ENCODE data around the gene PPP1R3D. TPM values are rescaled to one million over a fixed set of nuclear protein-coding genes. Genes with fewer than 3 reads are reported as not detected.
A peak's percentile ranks its signal among the peaks of the same experiment; 100 is the strongest.

The PPP1R3D gene
- total RNA-seq, 1 donor from 2014 or later = 13.7 TPM

DNA sequence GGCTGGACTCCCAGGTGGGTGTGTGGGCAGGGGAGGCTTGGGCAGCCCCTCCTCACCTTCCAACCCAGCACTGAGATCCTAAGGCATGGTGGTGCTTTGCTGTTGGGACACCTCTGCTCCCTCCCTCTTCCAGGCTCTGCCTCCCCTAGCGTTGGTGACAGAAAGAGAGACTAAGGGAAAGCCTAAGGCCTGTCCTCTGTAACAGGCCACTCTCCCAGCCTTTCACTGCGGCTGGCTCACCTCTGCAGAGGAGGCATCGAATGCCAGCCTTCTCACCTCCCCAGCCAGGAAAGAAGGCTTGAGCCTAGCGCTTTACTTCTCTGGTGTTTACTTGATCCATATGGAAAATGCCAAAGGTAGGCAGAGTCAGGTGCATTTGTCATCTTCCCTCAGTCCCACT lies 14.6 kb upstream of the PPP1R3D start:
- no peak for DNase-seq
- no peak for ATAC-seq
- intact Hi-C loops (cut with micrococcal nuclease) = no loop called here

DNA sequence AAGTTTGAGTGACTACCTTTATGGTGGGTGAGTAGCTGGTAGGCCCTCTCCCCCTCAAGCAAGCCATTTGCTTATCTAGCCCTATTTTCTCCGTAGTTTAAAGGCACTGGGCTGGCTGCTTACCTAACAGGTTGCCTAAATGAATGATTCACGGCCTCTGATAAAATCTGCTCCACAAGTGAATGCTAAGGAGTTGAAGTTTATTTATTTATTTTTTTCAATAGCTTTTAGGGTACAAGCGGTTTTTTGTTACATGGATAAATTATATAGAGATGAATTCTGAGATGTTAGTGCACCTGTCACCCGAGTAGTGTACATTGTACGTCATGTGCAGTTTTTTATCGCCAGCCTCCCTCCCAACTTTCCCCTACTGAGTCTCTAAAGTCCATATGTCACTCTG lies 9.8 kb upstream of the PPP1R3D start:
- ATAC-seq = no peak
- intact Hi-C loops (cut with micrococcal nuclease) = no loop called here

DNA sequence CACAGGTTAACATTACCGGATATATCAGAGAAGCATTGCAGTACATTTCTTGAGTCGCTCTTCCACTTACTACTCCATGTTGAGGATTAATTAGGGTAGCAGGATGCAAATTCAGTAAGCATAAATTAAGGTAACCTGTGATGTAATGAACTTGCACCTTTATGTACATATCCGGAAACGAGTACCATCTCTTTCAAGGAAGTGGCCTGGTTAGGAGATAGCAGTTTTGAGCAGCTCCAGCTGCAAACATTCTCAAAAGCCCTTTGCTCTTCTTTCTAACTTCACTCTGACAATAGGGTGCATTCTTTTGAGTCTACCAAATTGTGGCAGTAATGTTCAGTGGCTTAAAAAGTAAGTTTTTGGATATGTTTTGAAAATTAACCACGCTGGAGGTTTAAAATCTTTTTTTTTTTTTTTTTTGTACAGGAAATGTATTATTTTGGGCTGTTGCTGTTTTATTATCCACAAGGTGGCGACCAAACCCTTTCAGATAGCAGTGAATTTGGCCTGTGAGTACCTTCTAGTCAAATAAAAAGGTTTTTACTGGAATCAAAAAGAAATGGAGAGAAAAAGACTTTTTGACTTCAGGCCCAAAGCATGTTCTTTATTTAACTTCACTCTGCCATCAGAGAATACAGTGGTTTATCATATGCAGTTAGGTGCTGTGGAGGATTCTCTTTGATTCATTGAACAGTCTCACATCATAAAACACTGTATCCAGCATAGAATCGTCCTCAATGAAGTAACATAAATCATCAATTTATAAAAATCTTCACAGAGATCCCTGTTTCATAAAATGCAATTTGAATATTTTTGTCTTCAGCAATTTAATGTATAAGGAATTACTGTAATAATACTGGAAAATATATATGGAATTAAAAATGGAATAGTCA lies 9.0 kb upstream of the PPP1R3D start:
- DNase-seq (no peak), ATAC-seq (peak; percentile 40)
- intact Hi-C loops (cut with micrococcal nuclease) = no loop called here

More for the DNA sequence above, 9.8 kb upstream of the PPP1R3D start:
- DNase-seq = no peak

DNA sequence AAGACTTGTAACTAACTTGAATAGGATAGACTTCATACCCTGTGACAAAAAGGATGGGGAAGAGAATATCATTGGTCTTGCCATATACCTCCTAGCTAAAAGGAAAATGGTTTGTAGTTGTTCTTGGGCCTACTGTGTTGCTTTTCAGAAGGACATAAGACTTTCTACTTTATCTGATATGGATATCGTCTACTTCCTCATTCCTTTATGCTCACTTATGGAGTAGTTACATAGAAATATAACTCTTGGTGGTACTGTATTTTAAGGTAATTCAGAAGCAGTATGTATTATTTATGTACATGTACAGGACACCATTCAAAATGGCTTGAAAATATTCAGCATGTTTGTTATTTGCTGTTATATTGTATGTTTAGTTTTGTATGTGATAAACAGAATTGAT lies 8.1 kb upstream of the PPP1R3D start:
- ATAC-seq = no peak
- no peak for DNase-seq
- intact Hi-C loops (cut with micrococcal nuclease) = no loop called here

- DNase-seq (no peak), ATAC-seq (no peak)
- intact Hi-C loops (cut with micrococcal nuclease) = no loop called here
Measured at GRCh38 chr20:59947376-59947775, 7.3 kb upstream of the PPP1R3D start.

GRCh38 chr20:59945731-59946130 lies 5.6 kb upstream of the PPP1R3D start:
- DNase-seq (no peak), ATAC-seq (no peak)
- intact Hi-C loops (cut with micrococcal nuclease) = no loop called here

DNA sequence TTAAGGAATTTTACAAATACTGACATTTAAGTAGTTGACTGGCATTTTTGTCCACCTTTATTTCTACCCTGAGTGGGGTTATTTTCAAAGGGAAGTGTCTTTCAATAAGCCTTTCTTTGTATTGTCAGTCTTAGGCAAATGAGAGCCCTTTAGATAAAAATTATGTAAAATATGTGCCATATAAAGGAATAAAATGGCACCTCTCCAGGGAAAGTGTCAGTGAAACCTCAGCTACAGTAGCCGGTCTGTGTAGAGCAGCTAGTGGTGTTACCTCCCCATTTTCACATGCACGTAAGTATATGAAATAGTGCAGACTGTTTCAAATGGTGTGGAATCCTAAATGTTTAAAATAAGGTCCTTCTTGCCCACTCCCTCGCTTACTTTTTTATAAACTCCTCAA lies 5.1 kb upstream of the PPP1R3D start:
- intact Hi-C loops (cut with micrococcal nuclease) = no loop called here
- DNase-seq = no peak
- no peak for ATAC-seq

- DNase-seq = no peak
- no peak for ATAC-seq
- intact Hi-C loops (cut with micrococcal nuclease) = no loop called here
Measured at GRCh38 chr20:59944726-59945125, 4.6 kb upstream of the PPP1R3D start.

DNA sequence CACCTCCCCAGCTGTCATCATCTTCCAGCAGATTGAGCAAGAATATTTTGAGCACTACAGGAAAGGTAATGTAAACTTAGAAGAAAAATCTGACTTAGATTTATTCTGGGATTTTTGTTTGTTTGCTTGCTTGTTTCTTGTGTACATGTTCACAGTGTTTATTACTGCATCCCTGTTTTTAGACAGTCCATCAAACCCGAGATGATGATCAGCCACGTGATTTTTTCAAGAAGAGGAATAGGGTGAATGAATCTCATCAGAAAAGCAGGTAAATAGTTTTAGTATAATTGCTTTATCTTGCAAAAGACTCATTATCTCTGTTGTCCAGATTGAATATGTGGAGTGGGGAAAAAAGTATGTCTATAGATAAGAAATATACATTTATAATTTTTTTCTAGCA lies 2.1 kb upstream of the PPP1R3D start:
- intact Hi-C loops (cut with micrococcal nuclease) = no loop called here
- ATAC-seq (no peak), DNase-seq (no peak)

- intact Hi-C loops (cut with micrococcal nuclease) = no loop called here
- ATAC-seq (no peak), DNase-seq (no peak)
Measured at GRCh38 chr20:59940956-59941294, 820 bp upstream of the PPP1R3D start.

DNA sequence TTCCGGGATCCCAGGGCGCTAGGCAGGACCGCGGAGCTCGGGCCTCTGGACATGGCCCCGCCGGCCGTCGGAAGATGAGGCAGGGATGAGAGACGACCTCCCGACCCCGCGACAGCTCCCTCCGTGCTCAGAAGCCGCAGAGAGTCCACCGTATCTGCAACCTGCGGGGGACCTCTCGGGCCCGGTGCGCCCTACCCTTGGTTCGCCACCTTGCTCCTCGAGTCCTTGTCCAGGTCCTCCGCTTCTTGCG lies 301 bp downstream of the PPP1R3D start:
- intact Hi-C loops (cut with micrococcal nuclease) = no loop called here
- DNase-seq = peak; percentile 69
- ATAC-seq = peak; percentile 5

- no peak for DNase-seq
- intact Hi-C loops (cut with micrococcal nuclease) = no loop called here
- peak; percentile 12 for ATAC-seq
Measured at GRCh38 chr20:59939052-59939878, 840 bp downstream of the PPP1R3D start.

DNA sequence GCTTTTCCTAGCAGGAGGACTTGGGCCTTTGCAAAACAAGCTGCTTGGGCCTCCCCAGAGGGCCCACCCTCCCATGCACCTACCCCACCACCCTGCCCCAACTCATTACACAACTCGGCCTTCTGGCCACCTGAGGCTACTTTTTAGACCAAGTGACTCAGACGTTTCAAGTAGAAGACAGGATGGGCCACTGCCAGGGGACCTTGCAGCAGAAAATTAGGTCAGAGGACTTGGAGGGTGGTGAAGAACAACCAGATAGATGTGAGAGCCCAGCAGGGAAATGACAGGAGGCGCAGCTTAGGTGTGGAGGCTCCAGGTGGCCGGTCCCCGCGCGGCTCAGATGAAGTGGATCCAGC lies 1.4 kb downstream of the PPP1R3D start:
- ATAC-seq (peak; percentile 0), DNase-seq (peak; percentile 48)
- intact Hi-C loops (cut with micrococcal nuclease) = no loop called here

DNA sequence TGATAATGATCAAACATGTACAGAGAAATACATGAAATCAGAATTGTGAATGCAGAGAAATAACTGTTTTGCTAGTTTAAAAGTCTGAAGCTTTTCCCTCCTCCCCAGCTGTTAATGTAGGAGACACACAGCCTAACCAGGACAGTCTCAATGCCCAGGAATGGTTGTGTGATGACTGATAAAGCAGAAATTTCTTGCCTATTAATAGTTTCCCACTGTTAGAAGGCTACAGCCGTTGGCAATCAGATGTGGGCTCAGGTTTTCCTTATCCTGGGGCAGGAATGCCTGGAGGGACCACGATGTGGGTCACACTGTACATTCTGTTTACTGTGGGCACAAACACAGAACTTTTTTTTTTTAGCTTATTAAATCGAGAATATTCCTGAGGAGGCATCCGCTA lies 1.9 kb downstream of the PPP1R3D start:
- peak; percentile 7 for ATAC-seq
- intact Hi-C loops (cut with micrococcal nuclease) = no loop called here

DNA sequence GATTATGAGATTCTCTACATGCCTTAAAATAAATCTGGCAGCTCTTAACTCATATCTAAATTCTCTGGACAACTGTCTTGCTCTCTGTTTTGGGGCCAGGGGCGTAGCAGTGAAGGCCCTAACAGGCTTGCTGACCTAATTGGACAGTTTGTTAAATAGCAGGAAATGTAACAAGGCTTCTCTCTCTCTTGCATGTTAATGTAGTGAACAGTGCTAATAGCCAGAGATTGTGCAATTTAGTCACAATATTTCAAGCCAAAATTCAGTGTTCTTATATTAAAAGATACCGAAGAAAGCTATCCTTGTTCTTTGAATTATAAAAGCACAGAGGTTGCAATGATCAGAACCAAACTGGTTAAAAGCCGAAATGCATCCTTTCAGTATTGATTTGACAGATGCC lies 3.0 kb downstream of the PPP1R3D start:
- ATAC-seq (no peak), DNase-seq (no peak)
- intact Hi-C loops (cut with micrococcal nuclease) = no loop called here

More for the DNA sequence above, 1.9 kb downstream of the PPP1R3D start:
- no peak for DNase-seq

GRCh38 chr20:59936409-59936808 lies 3.7 kb downstream of the PPP1R3D start:
- ATAC-seq (no peak), DNase-seq (no peak)
- intact Hi-C loops (cut with micrococcal nuclease) = no loop called here

DNA sequence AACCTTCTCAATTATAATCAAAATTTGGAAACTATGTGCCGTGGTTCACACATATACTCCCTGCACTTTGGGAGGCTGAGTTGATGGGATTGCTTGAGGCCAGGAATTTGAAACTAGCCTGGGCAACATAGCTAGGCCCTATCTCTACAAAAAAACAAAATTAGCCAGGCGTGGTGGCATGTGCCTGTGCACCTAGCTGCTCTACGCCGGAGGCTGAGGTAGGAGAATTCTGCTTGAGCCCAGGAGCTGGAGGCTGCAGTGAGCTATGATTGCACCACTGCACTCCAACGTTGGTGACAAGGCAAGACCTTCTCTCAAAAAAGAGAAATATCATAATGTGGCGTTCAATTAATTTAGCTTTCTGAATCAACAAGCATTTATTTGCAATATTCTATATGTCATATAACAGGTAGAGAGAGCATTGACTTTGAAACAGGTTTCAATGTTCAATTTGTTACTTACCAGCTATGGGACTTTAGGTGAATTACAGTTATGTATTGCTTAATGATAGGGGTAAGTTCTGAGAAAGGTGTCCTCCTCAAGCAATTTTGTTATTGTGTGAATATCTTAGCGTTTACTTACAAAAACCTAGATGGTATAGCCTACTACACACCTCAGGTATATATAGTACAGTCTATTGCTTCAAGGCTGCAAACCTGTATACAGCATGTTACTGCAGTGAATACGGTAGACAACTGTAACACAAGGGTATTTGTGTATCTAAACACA lies 4.5 kb downstream of the PPP1R3D start:
- DNase-seq = no peak
- ATAC-seq = no peak
- intact Hi-C loops (cut with micrococcal nuclease) = no loop called here

DNA sequence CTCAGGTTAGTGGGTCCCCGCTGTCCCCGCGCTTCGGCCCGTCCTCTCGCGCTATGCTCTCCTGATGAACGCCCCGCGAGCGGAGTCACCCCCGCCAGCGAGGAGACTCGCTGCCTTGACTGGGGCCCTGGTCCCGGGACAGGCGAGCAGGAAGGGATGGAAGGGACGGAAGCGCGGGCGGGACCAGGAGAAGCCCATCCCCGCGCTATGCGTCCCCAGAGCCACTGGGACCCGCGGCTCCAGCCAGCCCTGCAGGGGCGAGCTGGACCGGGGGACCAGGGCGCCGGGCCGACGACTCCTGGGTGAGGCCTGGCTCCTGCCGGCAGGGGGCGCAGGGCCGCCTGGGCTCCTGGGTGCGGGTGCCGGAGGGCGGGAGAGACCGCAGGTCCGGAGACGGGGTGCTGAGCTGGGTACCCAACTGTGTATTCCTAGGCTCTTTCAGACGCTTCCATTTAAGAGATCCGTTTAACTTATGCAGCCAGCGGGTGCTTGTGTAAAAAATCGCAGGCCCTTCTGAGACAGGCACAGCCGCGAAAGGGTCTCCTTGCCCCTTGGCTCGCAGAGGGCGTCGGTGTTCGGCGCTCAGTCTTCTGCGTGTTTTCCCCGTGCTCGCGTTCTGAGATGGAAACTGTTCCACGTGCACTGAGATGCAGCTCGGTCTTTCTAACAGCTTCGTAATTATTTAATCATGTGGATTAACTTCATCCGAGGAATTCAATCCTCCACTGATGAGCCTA lies 6.1 kb downstream of the PPP1R3D start:
- ATAC-seq (peak; percentile 90), DNase-seq (peak; percentile 92)
- intact Hi-C loops (cut with micrococcal nuclease) = no loop called here

DNA sequence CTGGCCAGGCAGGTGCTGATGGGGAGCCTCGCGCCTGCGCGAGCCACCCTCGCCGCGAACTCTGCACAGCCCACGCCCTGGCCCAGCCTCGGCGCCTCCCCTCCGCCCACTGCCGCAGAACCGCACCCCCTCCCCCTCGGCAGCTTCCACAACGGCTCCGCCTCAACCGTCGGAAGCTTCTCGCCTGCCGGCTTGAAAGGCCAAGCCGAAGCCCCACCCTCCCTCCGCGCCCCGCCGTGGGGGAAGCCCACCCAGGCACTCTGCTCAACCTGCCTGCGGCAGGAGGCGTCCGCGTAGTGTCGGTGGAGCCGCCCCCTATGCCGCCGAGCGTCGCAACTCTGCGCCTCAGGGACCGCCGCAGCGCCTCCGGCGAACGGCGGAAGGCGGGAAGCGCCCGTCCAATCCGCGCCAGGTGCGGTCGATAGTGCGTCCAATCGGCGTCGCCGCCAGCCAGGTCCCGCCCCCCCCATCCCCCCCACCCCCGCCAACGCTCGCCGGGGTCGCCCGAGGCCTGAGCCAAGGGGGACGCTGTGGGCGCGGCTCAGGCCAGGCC lies 6.7 kb downstream of the PPP1R3D start, which contains the start of gene SYCP2:
TSS of gene SYCP2 (minus strand) at position 342 of the 553 bp plus-strand sequence. CDS start 11,224 bp downstream, outside the sequence.
- DNase-seq (peak; percentile 82), ATAC-seq (peak; percentile 80)
- intact Hi-C loops (cut with micrococcal nuclease) = no loop called here
